Endodermal cell (in vitro differentiated cells): ENCODE data around the gene UBASH3A. TPM values are rescaled to one million over a fixed set of nuclear protein-coding genes. Genes with fewer than 3 reads are reported as not detected.

ENCODE experiments used
- DNase-seq: peaks from one replicate; pipeline ENCODE4 v3.0.0-alpha.2; 2017
- H3K27ac ChIP-seq: 2 replicates; pipeline ENCODE4 v1.5.1; 2013; ENCODE audit warnings: mild to moderate bottlenecking, low read depth, low read length, moderate library complexity
- H3K27me3 ChIP-seq: 2 replicates; pipeline ENCODE4 v1.6.1; 2013; ENCODE audit warnings: mild to moderate bottlenecking, low read length, moderate library complexity; ENCODE audit not compliant: insufficient read depth, control insufficient read depth, poor library complexity, severe bottlenecking
- H3K36me3 ChIP-seq: 2 replicates; pipeline ENCODE4 v1.7.0; 2013; ENCODE audit warnings: mild to moderate bottlenecking, low read length, moderate library complexity; ENCODE audit not compliant: control insufficient read depth, insufficient read depth
- H3K4me1 ChIP-seq: one replicate; pipeline ENCODE4 v1.7.0; 2013; ENCODE audit warnings: low read length; ENCODE audit not compliant: control insufficient read depth, insufficient read depth
- H3K4me3 ChIP-seq: 2 replicates; pipeline ENCODE4 v1.5.1; 2013; ENCODE audit warnings: mild to moderate bottlenecking, low read length, moderate library complexity
- H3K9ac ChIP-seq: 2 replicates; pipeline ENCODE4 v1.6.1; 2013; ENCODE audit warnings: mild to moderate bottlenecking, low read length, moderate library complexity; ENCODE audit not compliant: poor library complexity, severe bottlenecking; ENCODE audit errors: extremely low read depth
- H3K9me3 ChIP-seq: 2 replicates; pipeline ENCODE4 v1.6.1; 2013; ENCODE audit warnings: mild to moderate bottlenecking, low read length, moderate library complexity; ENCODE audit not compliant: control insufficient read depth
- H3K27ac Mint-ChIP-seq: 2 replicates; pipeline ENCODE4 v1.8.0; 2020; ENCODE audit warnings: mixed read lengths
- H3K27me3 Mint-ChIP-seq: 2 replicates; pipeline ENCODE4 v1.8.0; 2021; ENCODE audit warnings: mild to moderate bottlenecking, mixed read lengths; ENCODE audit not compliant: insufficient read depth
- H3K36me3 Mint-ChIP-seq: 2 replicates; pipeline ENCODE4 v1.8.0; 2020; ENCODE audit warnings: low read depth, mixed read lengths
- H3K4me1 Mint-ChIP-seq: 2 replicates; pipeline ENCODE4 v1.8.0; 2020; ENCODE audit warnings: mixed read lengths
- H3K4me3 Mint-ChIP-seq: 2 replicates; pipeline ENCODE4 v1.8.0; 2020; ENCODE audit warnings: mild to moderate bottlenecking, moderate library complexity, mixed read lengths
- H3K9me3 Mint-ChIP-seq: 2 replicates; pipeline ENCODE4 v1.8.0; 2020; ENCODE audit warnings: mild to moderate bottlenecking, mixed read lengths
- CTCF ChIP-seq: fragments of 200-600 bp; sonication (generic); conservative IDR thresholded peaks from 2 replicates; pipeline ENCODE4 v1.5.0; 2021; ENCODE audit warnings: antibody characterized with exemption, mild to moderate bottlenecking
- WGBS, 2 experiments: methylation state at CpG; one replicate each; pipeline versions ENCODE4 v1.1.5 to v1.1.7; 2013; ENCODE audit warnings: missing lambda C conversion rate in 2 of 2, mixed read lengths in 1 of 2; ENCODE audit not compliant: insufficient coverage in 1 of 2, insufficient read length in 1 of 2; 5-methylcytosine and 5-hydroxymethylcytosine counted together
- total RNA-seq, 2 donors: library from RNA; stranded (reverse); fragmentation: NEBNext Ultra II Directional in 1 of 2; extraction: Animal tissue kit (Norgen Biotek cat#: 25700) in 1 of 2; gene quantifications; 2 replicates in 1 of 2; 3 replicates in 1 of 2; pipeline ENCODE4 v1.2.1, GENCODE V29; 2021

Gene UBASH3A
- total RNA-seq, 2 donors from 2014 or later, result not detected

DNA sequence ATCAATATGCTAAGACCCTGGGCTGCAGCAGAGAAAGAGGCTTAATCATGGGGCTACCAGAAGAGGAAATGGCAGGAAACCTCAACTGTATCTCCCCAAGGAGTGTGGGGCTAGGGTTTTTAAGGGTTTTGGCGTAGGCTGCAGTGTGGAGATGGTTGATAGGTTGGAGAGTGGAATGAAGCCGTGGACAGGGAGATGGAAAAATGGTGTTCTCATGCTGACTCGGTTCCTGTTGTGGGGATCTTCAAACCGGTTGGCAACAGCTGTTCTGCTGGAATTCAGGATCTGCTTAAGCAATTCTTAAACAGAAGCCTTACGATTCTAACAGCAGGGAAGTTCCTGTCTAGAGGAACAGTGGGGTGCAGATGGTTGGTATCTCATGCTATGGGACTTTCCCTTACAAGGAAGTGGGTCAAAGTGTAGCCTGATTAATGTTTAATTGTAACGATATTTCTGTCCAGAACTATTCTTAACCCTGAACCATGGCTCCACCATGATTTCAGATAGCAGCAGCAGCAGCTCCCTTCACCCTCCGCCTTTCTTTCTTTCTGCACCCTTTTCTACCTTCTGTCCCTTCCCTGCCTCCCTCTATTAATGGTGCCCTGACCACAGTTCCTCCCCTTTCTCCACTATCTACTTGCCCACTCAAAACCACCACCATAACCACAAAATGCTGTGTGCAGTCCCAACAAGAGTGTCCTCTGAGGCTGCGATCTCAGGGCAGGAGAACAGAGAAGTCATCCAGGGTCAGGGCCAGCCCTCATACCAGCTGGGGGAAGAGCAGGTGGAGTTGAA, 61.5 kb downstream of the UBASH3A start:
- 66 to 84% methylated on average over 3 to 8 of the region's 8 CpGs for WGBS, 2 experiments
- Histone ChIP-seq H3K9ac (no peak overlapping the region), H3K36me3 (no peaks in the 10 kb centered on the region), H3K9me3 (peaks cover 14% of the 10 kb centered on the region), H3K27ac (no peak overlapping the region), H3K4me1 (peaks cover 11% of the 10 kb centered on the region), H3K4me3 (no peak overlapping the region), H3K27me3 (no peaks in the 10 kb centered on the region)
- H3K27me3 Mint-ChIP-seq, result no peaks in the 10 kb centered on the region
- H3K36me3 Mint-ChIP-seq, result no peaks in the 10 kb centered on the region
- peaks cover 13% of the 10 kb centered on the region for H3K9me3 Mint-ChIP-seq
- peak; percentile 34 for DNase-seq
- peaks cover 73% of the 10 kb centered on the region for H3K4me1 Mint-ChIP-seq
- H3K4me3 Mint-ChIP-seq, result no peak overlapping the region
- H3K27ac Mint-ChIP-seq, result no peak overlapping the region
- no peak for TF ChIP-seq CTCF

GRCh38 chr21:42465803-42466127, 62.1 kb downstream of the UBASH3A start:
- Histone ChIP-seq H3K36me3 (no peaks in the 10 kb centered on the region), H3K27ac (no peak overlapping the region), H3K4me1 (peaks cover 11% of the 10 kb centered on the region), H3K4me3 (no peak overlapping the region), H3K27me3 (no peaks in the 10 kb centered on the region), H3K9ac (no peak overlapping the region), H3K9me3 (peaks cover 8% of the 10 kb centered on the region)
- peaks cover 68% of the 10 kb centered on the region for H3K4me1 Mint-ChIP-seq
- H3K27ac Mint-ChIP-seq, result no peak overlapping the region
- no peak for DNase-seq
- H3K27me3 Mint-ChIP-seq, result no peaks in the 10 kb centered on the region
- 82 to 93% methylated on average over 3 of the region's 3 CpGs for WGBS, 2 experiments
- peaks cover 11% of the 10 kb centered on the region for H3K9me3 Mint-ChIP-seq
- H3K4me3 Mint-ChIP-seq, result no peak overlapping the region
- no peaks in the 10 kb centered on the region for H3K36me3 Mint-ChIP-seq
- no peak for TF ChIP-seq CTCF

GRCh38 chr21:42466700-42467099, 63.0 kb downstream of the UBASH3A start:
- H3K9ac ChIP-seq, result no peak overlapping the region
- no peak overlapping the region for H3K27ac Mint-ChIP-seq
- H3K4me1 Mint-ChIP-seq, result peaks cover 58% of the 10 kb centered on the region
- no peak overlapping the region for H3K27ac ChIP-seq
- no peaks in the 10 kb centered on the region for H3K9me3 ChIP-seq
- H3K4me3 Mint-ChIP-seq, result no peak overlapping the region
- peak; percentile 20 for DNase-seq
- peaks cover 10% of the 10 kb centered on the region for H3K9me3 Mint-ChIP-seq
- H3K36me3 ChIP-seq, result no peaks in the 10 kb centered on the region
- no peaks in the 10 kb centered on the region for H3K27me3 Mint-ChIP-seq
- H3K27me3 ChIP-seq, result no peaks in the 10 kb centered on the region
- no peaks in the 10 kb centered on the region for H3K36me3 Mint-ChIP-seq
- no peak overlapping the region for H3K4me3 ChIP-seq
- TF ChIP-seq CTCF, result no peak
- H3K4me1 ChIP-seq, result peaks cover 11% of the 10 kb centered on the region
- 93 to 98% methylated on average over 10 of the region's 10 CpGs for WGBS, 2 experiments
